K562 (cell line): Measurements from ENCODE around the gene SYVN1. TPM values are rescaled to one million over a fixed set of nuclear protein-coding genes. Genes with fewer than 3 reads are reported as not detected.
A peak's percentile ranks its signal among the peaks of the same experiment; 100 is the strongest.

Source experiments
- AFF4 ChIP-seq: sonication (generic); formaldehyde crosslinking; IDR thresholded peaks from 2 replicates; pipeline ENCODE4 v1.8.0; 2023; ENCODE audit warnings: mild to moderate bottlenecking, missing genetic modification reagents
- BHLHE40 ChIP-seq: IDR thresholded peaks from 2 replicates; pipeline ENCODE4 v1.6.1; 2011; ENCODE audit warnings: low read length, improper control_type of control experiment
- EP400 ChIP-seq: fragments of 450-650 bp; IDR thresholded peaks from 2 replicates; pipeline ENCODE4 v1.6.1; 2017; ENCODE audit warnings: antibody characterized with exemption, mild to moderate bottlenecking, moderate library complexity
- GATAD2A ChIP-seq: fragments of 450-650 bp; IDR thresholded peaks from 2 replicates; pipeline ENCODE4 v1.6.1; 2017
- KDM1A ChIP-seq, 2 experiments: fragments of 450-650 bp; IDR thresholded peaks; 2 replicates each; pipeline ENCODE4 v1.6.1; 2016; ENCODE audit warnings: mild to moderate bottlenecking in 2 of 2
- MYC ChIP-seq, 2 experiments: fragments of 250-450 bp in 1 of 2; sonication (Bioruptor Pico) in 1 of 2; IDR thresholded peaks; 2 replicates each; pipeline versions ENCODE4 v1.5.1 to v1.6.1; 2012 to 2021; ENCODE audit warnings: low read depth in 2 of 2, borderline replicate concordance in 1 of 2, improper control_type of control experiment in 1 of 2, low read length in 1 of 2, mild to moderate bottlenecking in 1 of 2, moderate library complexity in 1 of 2
- MYNN ChIP-seq, 2 experiments: sonication (generic); formaldehyde crosslinking in 1 of 2; IDR thresholded peaks; 2 replicates each; pipeline versions ENCODE4 v1.5.0 to v1.6.1; 2016 to 2020; ENCODE audit warnings: antibody characterized with exemption in 1 of 2, missing genetic modification reagents in 1 of 2
- NR2C1 ChIP-seq, 2 experiments: fragments of 450-650 bp; IDR thresholded peaks; 2 replicates each; pipeline ENCODE4 v1.6.1; 2017; ENCODE audit warnings: mild to moderate bottlenecking in 2 of 2, antibody characterized with exemption in 1 of 2, inconsistent platforms in 1 of 2, missing compliant biosample characterization in 1 of 2, missing genetic modification characterization in 1 of 2
- SLC30A9 ChIP-seq: fragments of 250-450 bp; sonication (Bioruptor Pico); IDR thresholded peaks from 2 replicates; pipeline ENCODE4 v1.8.0; 2022; ENCODE audit warnings: mild to moderate bottlenecking, moderate library complexity
- SMARCA4 ChIP-seq: fragments of 450-650 bp; IDR thresholded peaks from 2 replicates; pipeline ENCODE4 v1.6.1; 2016
- SMC3 ChIP-seq: conservative IDR thresholded peaks from 2 replicates; pipeline ENCODE4 v1.6.1; 2011; ENCODE audit warnings: low read depth, low read length, improper control_type of control experiment; ENCODE audit not compliant: insufficient read depth
- SNAPC5 ChIP-seq: fragments of 250-450 bp; sonication (Bioruptor Pico); IDR thresholded peaks from 2 replicates; pipeline ENCODE4 v1.8.0; 2021; ENCODE audit warnings: moderate library complexity, mild to moderate bottlenecking, inconsistent platforms
- TAL1 ChIP-seq: fragments of 450-650 bp; IDR thresholded peaks from 2 replicates; pipeline ENCODE4 v1.6.1; 2016; ENCODE audit warnings: mild to moderate bottlenecking
- UBTF ChIP-seq, 2 experiments: IDR thresholded peaks; 2 replicates each; pipeline ENCODE4 v1.6.1; 2012; ENCODE audit warnings: improper control_type of control experiment in 2 of 2, low read depth in 2 of 2, low read length in 2 of 2, borderline replicate concordance in 1 of 2
- USF2 ChIP-seq: sonication (generic); formaldehyde crosslinking; IDR thresholded peaks from 2 replicates; pipeline ENCODE4 v1.5.0; 2020; ENCODE audit warnings: missing genetic modification reagents
- ZBTB1 ChIP-seq: sonication (generic); formaldehyde crosslinking; IDR thresholded peaks from 2 replicates; pipeline ENCODE4 v1.8.1; 2023; ENCODE audit warnings: missing genetic modification reagents, low read depth, mild to moderate bottlenecking, borderline replicate concordance
- ZBTB17 ChIP-seq: fragments of 450-650 bp; formaldehyde crosslinking; IDR thresholded peaks from 2 replicates; pipeline ENCODE4 v1.4.0; 2020; ENCODE audit warnings: mild to moderate bottlenecking
- ZNF589 ChIP-seq: fragments of 200-800 bp; sonication (Bioruptor generic); IDR thresholded peaks from 2 replicates; pipeline ENCODE4 v1.6.1; 2016; ENCODE audit warnings: low read depth, missing genetic modification characterization, missing compliant biosample characterization
- ZNF644 ChIP-seq: fragments of 200-800 bp; sonication (Bioruptor generic); IDR thresholded peaks from 2 replicates; pipeline ENCODE4 v1.6.1; 2016; ENCODE audit warnings: low read depth, missing genetic modification characterization, missing compliant biosample characterization
- polyA plus RNA-seq, 8 experiments: library from polyadenylated mRNA; depleted of rRNA in 4 of 8; stranded (reverse) in 5 of 8; unstranded in 3 of 8; fragments of >200 nt; fragmentation: Nextera tagmentation in 2 of 8; fragmentation: Illumina TruSeq in 1 of 8; extraction: Ambion mirVana in 2 of 8; extraction: Trizol in 1 of 8; gene quantifications; 2 replicates each; pipeline versions ENCODE4 v1.2.1 to v1.2.3, GENCODE V29; 2011 to 2014; ENCODE audit warnings: inconsistent platforms in 1 of 8, missing spikeins in 1 of 8
- total RNA-seq, 7 experiments: library from RNA; depleted of rRNA in 6 of 7; stranded (reverse); fragments of >200 nt in 6 of 7; fragmentation: Illumina TruSeq in 2 of 7; extraction: Trizol in 2 of 7; gene quantifications; 2 replicates each; pipeline versions ENCODE4 v1.2.1 to v1.2.3, GENCODE V29; 2011 to 2021; ENCODE audit warnings: low replicate concordance in 1 of 7

Gene SYVN1
- total and polyA plus RNA-seq, 9 of the 15 experiments (the other 6 are each of a cell fraction or from before 2014, with no cell fraction given): 0.41 to 47.4 (median 9.9) TPM

GRCh38 chr11:65169164-65169641 is 34.9 kb upstream of the SYVN1 start (continued):
- peak; percentile 25; the same call in 1 of the 2 replicates for TF ChIP-seq ZBTB1 (CRISPR knock-in tag)
- no peak for TF ChIP-seq SNAPC5 (CRISPR knock-in tag)
- 0 out of 4 replicates have a peak, but pooled peaks of 1 of the 2 experiments have one; percentile 34 for TF ChIP-seq UBTF (IDR thresholded peaks at IDR 0.05; ENCODE audit: borderline replicate concordance in 1 of 2, low read depth in 2 of 2, low read length in 2 of 2)
- peak; percentile 93 for TF ChIP-seq BHLHE40
- no peak for TF ChIP-seq SLC30A9 (CRISPR knock-in tag)
- peak; percentile 80; the same call in 1 of the 2 replicates for TF ChIP-seq MYNN (IDR thresholded peaks at IDR 0.05)
- no peak for TF ChIP-seq MYNN (CRISPR knock-in tag; IDR thresholded peaks at IDR 0.05)
- peak; percentile 60 for TF ChIP-seq SMARCA4
- TF ChIP-seq ZNF644 (tag): peak; percentile 23; the same call in 1 of the 2 replicates
- TF ChIP-seq AFF4 (CRISPR knock-in tag): 0 out of 2 replicates have a peak, but pooled peaks have one; percentile 8
- TF ChIP-seq ZBTB17 (CRISPR knock-in tag): peak; percentile 51; the same call in 1 of the 2 replicates
- TF ChIP-seq TAL1: peak; percentile 75
- no peak for TF ChIP-seq NR2C1 (IDR thresholded peaks at IDR 0.05)
- peak; percentile 21; the same call in 1 of the 2 replicates for TF ChIP-seq NR2C1 (tag; IDR thresholded peaks at IDR 0.05)
- peak in 1 of 2 experiments; percentile 50; a peak in 1 of 4 replicates for TF ChIP-seq KDM1A (IDR thresholded peaks at IDR 0.05)
- 0 out of 2 replicates have a peak, but pooled peaks have one; percentile 15 for TF ChIP-seq MYC (IDR thresholded peaks at IDR 0.05; ENCODE audit: low read depth, low read length)
- no peak for TF ChIP-seq MYC (CRISPR knock-in tag; IDR thresholded peaks at IDR 0.05; ENCODE audit: borderline replicate concordance, low read depth)
- TF ChIP-seq EP400: peak; percentile 14; the same call in 1 of the 2 replicates
- TF ChIP-seq SMC3: no peak
- peak; percentile 21; the same call in 1 of the 2 replicates for TF ChIP-seq GATAD2A
- peak; percentile 56 for TF ChIP-seq USF2 (CRISPR knock-in tag)
- TF ChIP-seq ZNF589 (CRISPR knock-in tag): peak; percentile 73
